Measurements from ENCODE around the gene EFNB1.
"Not testable (repeated sequence)": the region's sequence is repeated elsewhere in the genome, so short reads cannot be mapped to it uniquely, and the experiment has no call there.

Gene EFNB1

DNA sequence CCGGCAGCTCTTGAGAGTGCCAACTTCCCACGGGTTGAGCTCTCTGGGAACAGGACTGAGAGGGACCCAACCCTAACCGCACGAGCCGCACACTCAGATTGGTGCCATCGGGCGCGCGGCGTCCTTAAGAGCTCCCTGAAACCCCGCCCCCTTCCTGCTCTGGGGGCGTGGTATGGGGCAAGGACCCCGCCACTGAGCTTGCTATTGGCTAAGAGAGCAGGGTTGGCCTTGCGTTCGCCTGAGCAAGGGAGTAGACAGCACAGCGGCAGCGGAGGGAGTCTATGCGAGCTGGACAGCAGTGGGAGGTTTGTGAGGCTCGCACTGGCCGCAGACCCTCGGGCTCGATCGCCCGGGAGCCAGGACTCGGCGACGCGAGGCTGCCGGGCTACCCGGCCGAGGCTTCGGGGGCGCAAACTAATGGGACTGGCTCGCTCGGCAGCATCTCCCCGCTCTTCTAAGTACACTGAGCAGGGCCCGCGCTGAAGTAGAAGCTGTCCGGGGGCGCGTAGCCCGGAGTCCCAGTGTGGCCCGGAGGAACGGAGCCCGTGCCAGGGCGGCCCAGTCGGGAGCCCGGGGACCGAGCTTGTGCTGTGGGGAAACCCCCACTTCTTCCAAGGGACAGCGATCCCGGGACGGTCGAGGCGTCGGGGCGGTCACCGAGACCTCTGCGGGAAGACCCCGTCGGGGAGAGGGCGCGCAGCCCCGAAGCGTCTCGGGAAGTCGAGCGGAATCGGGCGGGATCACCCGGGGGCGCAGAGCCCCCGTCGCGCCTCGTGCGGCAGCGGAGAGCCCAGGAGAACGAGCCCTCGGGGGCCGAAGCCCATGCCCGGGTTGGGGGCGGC is at the start of gene EFNB1:
Gene EFNB1 (plus strand): TSS at position 282 of the 842 bp plus-strand sequence. CDS start 756 bp downstream, outside the sequence.
- DNase-seq = peak; percentile 91

DNA sequence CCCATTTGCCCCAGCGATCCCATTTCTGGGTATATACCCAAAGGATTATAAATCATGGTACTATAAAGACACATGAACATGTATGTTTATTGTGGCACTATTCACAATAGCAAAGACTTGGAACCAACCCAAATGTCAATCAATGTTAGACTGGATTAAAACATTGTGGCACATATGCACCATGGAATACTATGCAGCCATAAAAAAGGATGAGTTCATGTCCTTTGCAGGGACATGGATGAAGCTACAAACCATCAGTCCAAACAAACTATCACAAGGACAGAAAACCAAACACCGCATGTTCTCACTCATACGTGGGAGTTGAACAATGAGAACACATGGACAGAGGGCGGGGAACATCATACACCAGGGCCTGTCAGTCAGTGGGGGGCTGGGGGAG is 47.5 kb upstream of the EFNB1 start:
- not testable (repeated sequence) for DNase-seq

DNA sequence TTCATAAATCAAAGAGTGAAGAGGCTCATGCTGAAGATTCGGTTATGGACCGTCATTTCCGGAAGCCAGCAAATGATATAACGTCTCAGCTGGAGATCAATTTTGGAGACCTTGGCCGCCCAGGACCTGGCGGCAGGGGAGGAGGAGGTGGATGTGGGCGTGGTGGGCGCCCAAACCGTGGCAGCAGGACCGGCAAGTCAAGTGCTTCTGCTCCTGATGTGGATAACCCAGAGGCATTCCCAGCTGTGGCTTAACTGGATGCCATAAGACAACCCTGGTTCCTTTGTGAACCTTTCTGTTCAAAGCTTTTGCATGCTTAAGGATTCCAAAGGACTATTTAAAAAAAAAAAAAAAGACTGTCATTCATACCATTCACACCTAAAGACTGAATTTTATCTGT is 44.0 kb upstream of the EFNB1 start:
- DNase-seq = no peak

DNA sequence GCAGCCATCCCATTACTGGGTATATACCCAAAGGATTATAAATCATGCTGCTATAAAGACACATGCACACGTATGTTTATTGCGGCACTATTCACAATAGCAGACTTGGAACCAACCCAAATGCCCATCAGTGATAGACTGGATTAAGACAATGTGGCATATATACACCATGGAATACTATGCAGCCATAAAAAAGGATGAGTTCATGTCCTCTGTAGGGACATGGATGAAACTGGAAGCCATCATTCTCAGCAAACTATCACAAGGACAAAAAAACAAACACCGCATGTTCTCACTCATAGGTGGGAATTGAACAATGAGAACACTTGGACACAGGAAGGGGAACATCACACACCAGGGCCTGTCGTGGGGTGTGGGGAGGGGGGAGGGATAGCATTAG is 42.2 kb upstream of the EFNB1 start:
- DNase-seq = not testable (repeated sequence)

DNA sequence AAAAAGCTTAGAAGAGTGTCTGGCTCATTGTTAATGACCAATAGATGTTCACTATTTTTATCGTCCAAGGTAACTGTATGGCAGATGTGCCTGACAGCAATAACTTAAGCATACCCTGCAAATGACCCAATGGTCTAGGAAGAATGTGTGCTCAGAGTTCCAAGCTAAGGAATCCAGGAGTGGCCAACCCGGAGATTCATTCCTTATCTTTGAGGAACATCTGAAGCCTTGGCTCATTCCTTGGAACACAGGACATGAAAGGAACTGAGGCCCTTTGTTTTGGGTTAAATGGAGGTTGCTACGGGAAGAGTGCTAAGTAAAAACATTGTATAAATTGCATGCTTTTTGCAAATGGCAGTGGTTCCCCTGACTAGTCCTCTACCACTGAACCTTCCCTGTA is 38.9 kb upstream of the EFNB1 start:
- no peak for DNase-seq

DNA sequence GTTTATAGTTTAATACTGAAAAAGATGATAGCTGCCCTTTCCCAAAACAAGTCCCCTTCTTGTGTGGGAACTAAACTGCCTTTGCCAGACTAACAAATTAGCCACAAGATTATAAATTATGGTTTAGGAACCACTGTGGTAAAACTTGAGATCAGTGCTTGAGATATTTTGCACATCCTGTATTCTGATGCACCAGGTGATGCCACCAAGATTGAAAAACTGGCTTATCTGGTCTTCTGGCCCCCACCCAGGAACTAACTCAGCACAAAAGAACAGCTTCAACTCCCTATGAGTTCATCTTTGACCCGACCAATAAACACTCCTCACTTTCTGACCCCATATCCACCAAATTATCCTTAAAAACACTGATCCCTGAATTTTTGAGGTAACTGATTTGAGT is 36.7 kb upstream of the EFNB1 start:
- no peak for DNase-seq

DNA sequence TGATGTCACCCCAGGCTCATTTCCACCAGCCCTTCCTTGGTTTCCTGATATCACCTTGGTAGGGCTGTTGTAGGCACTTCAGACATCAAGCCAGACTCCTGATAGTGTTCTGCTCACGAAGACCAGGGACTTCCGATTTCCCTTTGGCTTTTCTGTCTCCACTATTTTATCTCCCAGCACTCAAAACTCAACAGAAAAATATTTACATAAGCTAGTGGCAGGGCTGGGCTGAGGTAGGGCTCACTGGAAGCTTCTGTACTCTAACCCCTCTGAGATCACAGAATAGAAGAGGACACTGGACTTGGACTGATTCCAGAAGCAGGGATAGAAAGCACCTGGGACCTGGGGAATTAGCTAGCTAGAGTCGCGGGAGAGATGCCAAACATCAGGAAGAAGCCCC is 34.4 kb upstream of the EFNB1 start:
- DNase-seq = peak; percentile 1

DNA sequence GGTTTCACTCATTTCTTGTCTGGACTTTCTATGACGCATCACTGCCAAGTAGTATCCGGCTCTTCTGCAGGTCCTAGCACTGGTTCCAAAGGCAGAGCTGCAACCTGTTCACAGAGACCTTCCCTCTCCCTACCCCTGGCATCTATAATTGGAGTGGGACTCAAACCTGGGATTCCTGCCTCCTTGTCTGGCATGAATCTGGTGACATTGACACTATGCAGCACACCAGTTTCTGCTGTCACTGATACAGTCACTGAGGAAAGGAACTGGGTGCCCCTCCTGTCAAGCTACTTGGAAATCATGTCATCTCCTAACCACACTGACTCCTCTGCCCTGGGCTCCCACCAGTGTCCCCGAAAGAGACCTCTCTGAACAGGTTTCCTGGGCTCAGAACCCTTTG is 33.1 kb upstream of the EFNB1 start:
- DNase-seq = no peak

DNA sequence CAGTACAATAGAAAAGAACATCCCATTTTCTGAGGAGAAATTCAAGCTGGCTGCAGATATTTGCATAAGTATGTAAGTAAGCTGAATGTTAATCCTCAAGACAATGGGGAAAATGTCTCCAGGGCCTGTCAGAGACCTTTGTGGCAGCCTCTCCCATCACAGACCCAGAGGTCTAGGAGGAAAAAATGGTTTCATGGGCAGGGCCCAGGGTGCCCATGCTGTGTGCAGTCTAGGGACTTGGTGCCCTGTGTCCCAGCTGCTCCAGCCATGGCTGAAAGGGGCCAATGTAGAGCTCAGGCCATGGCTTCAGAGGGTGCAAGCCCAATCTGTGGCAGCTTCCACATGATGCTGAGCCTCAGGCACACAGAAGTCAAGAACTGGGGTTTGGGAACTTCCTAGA is 30.4 kb upstream of the EFNB1 start:
- not testable (repeated sequence) for DNase-seq

DNA sequence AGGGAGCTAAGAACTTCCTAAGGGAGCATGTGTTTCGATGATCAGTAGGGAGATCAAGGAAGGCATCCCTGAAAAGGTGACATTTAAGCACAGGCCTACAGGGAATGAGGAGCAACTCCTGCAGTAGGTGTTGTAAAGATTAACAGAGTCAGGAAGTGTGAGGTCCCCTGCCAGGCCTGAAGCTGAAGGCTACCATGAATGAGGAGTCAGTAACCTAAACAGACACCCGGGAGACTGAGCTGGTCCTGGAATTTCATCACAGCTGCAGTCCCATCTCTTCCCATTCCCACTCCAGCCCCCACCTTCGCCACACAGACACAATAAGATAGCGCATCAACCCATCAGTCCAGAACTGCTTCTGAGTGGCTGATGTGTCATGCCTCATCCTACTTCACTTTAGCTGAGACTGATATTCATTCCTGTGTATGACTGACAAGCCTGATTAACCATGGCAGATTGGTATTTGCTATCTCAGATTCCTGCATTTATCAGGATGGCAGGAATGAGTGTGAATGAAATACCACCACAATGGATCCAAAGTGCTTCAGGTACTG is 27.0 kb upstream of the EFNB1 start:
- no peak for DNase-seq

DNA sequence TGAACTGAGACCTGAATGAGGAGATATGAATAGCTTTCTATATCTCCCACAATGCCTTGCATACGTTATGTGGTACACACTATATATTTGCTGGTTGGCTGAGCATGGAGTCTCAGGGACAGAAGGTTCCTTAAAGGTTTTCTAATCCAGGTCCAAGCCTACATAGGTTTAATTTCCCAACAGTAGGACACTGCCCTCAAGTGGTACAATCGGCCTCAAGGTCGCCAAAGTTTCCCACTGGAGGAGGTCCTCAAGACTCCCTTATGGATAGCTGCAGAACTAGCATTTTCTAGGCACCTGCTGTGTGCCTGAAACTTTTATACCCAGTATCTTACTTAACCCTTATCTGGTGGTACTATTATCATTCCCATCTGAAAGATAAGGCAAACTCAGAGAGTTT is 21.0 kb upstream of the EFNB1 start:
- peak; percentile 8 for DNase-seq

DNA sequence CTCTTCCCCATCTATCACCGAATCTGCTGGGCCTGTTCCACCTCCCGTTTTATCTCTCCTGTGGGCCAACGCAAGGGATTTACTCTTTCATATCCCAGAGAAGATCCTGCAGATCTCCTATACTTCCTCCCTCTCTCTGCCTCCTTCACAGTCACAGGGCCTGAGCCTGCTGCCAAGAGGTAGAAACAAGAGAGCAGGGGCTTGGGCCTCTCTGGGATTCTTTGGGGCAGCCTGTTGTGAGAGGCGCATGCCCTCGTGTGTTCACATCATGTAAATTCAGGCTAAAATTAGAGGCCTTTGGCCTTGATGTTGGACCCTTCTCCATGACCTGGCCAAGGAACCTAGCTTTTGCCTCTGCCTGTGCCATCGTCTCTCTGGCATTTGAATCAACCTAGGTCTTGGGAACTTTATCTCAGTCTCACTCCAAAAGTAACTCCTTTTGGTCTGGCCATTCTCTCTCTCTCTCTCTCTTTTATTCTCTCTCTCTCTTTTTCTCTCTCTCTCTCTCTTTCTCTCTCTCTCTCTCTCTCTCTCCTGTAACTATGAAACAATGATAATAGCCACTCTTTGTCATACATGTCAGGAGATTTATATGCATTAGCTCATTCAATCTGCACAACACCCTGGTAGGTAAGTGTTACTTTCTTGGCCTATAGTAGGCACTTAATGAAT is 20.0 kb upstream of the EFNB1 start:
- no peak for DNase-seq

DNA sequence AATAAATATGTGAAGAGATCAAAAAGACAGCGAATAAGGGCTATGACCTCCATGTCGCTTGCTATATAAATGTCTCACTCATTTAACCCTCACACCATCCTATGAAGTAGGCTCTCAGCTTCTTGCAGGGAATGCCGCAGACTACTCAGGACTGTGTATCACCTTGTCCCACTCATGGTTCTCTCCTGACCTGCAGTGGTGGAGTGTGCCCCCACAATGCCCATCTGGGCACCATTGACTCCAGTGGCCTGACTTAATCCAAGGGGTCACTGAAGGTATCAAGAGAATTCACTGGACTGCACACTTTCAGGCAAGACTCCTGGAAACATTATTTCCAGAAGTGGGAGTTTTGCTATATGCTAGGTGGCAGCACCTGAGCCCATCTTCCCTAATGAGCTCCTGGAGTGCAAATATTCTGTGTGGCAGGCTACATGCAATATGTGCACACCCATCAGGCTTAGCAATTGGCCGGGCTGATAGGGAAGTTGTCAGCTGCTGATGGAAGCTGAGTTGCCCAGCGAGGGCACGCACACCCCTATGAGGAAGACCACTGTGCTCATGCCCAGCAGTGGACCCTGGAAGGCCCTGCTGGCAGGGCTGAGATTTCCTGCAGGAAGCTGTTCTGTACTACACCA is 8.2 kb upstream of the EFNB1 start:
- no peak for DNase-seq

DNA sequence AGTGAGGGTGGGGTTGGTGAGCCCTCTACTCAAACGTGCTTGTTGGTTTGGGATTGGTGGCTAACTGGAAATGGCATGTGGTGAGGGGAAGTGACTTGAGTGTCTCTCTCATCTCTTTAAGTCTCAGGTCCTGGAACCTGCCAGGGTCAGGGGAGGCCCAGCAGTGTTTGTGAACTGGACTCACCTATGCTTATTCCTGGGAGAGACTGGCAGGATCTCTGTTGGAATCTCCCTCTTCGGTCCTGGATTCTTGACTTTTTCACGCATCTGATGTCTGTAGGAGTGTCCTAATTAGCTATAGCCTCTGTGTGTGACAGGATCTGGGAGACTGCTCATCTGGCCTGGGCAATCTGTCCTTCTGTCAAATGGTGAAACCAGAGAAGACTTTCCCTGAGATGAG is 7.2 kb upstream of the EFNB1 start:
- no peak for DNase-seq

DNA sequence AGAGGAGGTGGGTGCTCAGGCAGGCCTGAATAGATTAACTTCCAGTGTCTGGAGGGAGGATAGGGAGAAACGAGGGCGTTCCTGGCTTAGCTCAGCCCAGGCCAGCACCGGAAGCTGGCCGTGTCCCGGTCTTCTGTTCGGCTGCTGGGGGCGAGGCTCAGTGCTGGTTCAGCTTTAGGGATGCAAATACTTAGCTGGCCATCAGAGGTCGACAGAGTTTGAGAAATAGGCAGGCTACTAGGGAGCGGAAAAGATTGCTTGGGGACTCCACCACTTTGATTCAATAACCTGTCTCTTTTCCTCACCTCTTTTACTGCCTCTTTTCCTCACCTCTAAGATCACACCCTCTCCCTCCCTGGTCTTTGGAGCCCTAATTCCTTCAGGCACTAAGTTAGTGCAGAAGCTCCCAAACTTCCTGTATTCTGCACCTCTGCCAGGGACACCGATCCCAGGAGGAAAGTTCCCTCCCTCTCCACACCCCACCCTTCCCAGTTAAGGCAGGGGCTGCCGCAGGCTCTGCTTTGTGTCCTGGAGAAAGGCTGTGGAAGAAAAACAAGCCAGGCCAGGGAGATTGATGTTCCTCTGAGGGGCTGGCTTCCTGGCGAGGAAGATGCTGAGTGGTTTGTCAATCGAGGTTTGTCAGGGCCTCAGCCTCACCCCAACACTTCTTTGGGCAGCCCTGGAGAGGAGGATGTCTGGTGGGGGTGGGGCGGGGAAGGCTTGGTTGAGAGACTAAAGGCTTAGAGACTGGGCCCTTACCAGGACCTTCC is 6.0 kb upstream of the EFNB1 start:
- peak; percentile 4 for DNase-seq

DNA sequence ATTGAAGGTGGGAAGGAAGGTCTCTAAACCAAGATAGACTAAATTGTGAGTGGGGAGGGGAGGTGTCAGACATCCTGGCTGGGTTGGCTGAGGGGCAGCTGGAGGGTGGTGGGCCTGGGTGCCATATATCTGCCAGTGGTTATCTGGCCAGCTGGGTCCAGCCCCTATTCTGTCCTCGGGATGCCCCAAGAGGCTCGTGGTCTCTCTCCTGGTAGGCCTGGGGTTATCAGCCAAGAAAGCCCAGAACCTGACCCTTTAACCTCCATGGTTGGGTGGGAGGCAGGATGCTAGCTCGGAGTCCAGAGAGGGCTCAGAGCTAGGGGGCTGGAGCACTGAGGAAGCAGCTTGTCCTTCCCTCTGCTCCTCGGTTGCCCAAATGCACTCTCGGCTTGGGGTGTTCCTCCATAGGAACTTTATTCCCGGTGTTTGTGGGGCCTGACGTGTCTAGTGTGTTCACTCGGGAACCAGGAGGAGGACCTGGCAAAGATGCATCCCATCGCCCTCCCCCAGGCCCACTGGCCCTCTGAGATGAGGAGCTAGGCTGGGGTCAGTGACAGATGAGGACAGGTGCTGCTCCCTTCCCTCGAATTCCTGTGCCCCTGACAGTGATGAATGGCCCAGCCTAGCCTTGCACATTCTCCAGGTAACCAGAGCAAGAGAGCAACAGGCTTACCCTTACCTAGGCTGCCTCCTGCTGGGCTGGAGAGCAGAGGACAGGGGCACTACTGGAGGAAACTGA is 5.2 kb upstream of the EFNB1 start:
- no peak for DNase-seq

DNA sequence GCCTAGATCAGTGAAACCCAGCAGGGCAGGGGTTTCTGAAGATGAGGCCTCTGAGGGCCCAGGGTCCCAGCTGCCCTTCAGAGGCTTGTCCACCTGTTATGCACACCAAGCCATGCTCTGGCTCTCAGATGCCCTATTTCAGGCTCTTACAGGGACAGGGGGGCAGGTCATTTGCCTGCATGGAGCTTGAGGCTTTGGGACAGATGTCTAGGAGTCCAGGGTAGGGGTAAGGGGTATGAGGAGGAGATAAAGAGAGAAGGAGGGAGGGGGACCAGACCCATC is 4.7 kb upstream of the EFNB1 start:
- DNase-seq = no peak

DNA sequence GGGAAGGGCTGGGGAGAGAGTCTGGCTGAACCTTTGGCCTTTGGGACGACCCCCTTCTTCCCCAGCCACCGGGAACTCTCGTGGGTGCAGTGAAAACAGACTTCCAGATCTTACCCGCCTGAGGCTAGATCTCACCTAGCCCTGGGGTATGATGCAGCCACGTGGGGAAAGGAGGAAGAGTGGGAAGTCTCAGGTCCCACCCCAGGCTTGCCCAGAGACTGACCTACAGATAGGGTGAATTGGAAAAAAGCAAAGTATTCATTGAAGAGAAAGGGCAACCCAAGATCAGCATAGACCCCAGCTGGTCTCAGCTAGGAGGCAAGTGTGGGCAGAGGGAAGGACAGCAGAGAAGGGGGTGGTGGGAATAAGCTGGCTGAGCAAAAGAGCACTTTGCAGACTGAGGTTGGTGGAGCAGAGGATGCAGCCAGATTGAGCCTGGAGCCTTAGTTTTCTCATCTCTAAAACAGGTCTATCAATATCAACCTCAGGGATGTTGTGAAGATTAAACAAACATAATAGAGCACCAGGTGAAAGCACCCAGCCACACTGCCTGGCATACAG is 4.2 kb upstream of the EFNB1 start:
- no peak for DNase-seq

DNA sequence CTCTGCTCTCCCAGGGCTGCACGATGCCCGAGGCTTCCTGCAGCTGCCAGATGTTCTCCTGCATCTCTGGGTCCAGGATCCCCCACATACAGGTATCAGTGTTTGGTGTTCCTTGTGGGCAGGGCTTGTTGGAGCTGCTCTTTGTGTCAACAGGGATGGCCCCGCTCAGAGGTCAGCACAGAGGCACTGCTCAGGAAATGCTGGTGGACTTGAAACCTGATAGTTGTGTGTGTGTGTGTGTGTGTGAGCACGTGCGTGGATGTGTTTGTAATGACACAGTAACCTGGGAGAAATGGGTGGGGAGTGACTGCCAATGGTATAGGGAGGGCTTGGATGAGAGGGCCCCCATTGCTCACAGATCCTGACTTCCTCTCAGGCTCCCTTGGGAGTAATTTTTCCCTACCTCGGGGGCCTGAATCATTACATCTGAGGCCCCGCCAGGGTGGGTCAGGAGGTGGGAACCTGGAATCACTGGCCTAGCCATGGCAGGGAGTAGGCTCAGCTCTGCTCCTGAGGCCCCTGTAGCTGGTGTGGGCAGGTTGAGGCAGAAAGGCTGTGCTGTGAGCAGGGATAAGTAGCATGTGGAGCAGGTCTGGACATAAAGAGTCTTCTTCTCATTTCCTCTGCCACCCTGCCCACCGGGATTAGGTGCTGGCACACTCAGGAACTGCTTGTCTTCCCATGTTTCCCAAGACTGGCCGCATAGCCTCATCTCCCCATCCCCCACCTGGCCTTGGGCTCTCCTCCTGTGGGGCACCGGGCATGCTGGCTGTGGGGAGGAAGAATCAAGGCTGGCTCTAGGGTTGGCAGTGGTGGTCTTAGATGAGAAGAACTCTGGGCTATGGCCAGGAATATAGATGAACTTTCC is 2.5 kb upstream of the EFNB1 start:
- DNase-seq = no peak

DNA sequence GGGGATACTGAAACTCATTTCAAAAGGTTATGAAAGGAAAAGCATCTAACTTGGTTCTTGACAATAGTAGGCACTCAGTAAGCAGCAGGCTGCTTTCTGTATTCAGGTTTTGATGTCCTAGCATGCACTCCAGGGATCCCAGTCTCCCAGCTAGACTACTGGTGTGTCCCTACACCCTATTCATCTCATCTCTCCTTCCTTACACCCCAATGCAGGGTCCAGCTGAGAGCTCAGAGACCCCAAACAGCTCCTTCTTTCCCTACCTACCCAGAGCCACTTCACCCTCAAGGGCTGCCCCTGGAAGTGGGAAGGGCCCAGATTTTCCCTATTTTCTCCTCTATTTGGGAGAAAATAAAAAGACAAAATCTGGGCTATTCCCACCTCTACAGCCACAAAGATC is 1.6 kb upstream of the EFNB1 start:
- DNase-seq = no peak

All from NCI-H1105 treated with DMSO at 0.1 percent for 48 hours (cell line).